SK-N-SH (cell line): ENCODE data around the gene RAP1GAP. TPM values are rescaled to one million over a fixed set of nuclear protein-coding genes. Genes with fewer than 3 reads are reported as not detected.

Experiments used
- CTCF ChIA-PET: fragments of 300-600, 350-600 bp; formaldehyde crosslinking; extraction: SDS; loops from one replicate; lab custom pipeline; 2021; lab: Yijun Ruan, JAX
- POLR2A ChIA-PET: fragments of 350-600 bp; sonication (Branson Sonifier 250); formaldehyde crosslinking; extraction: SDS; loops from one replicate; lab custom pipeline; 2020; ENCODE audit warnings: antibody characterized with exemption, inconsistent platforms; lab: Yijun Ruan, JAX
- DNase-seq: peaks from one replicate; pipeline ENCODE4 v3.0.0; 2012
- H2AFZ ChIP-seq: fragments of 200-600 bp; sonication (generic); 2 replicates; pipeline ENCODE4 v1.8.1; 2016; ENCODE audit warnings: antibody characterized with exemption, mild to moderate bottlenecking, low read depth
- H3F3A ChIP-seq: fragments of 200-600 bp; sonication (generic); replicated peaks from 2 replicates; pipeline ENCODE3; 2016; ENCODE audit warnings: antibody characterized with exemption, mild to moderate bottlenecking; ENCODE audit not compliant: insufficient read depth
- H3K27ac ChIP-seq, 2 experiments: fragments of 200-500 bp in 1 of 2; fragments of 200-600 bp in 1 of 2; sonication (Bioruptor generic) in 1 of 2; sonication (generic), shearing (Covaris generic) in 1 of 2; 2 replicates each; pipeline versions ENCODE4 v1.5.1 to v1.6.1; 2014 to 2016; ENCODE audit warnings: low read depth in 2 of 2, inconsistent platforms in 1 of 2, low read length in 1 of 2, mild to moderate bottlenecking in 1 of 2, mixed read lengths in 1 of 2
- H3K27me3 ChIP-seq: fragments of 200-600 bp; sonication (generic), shearing (Covaris generic); 2 replicates; pipeline ENCODE4 v1.6.1; 2016; ENCODE audit warnings: mixed run types; ENCODE audit not compliant: insufficient read depth
- H3K36me3 ChIP-seq, 2 experiments: fragments of 200-500 bp in 1 of 2; fragments of 200-600 bp in 1 of 2; sonication (Bioruptor generic) in 1 of 2; sonication (generic) in 1 of 2; replicated peaks in 1 of 2; 2 replicates each; pipeline versions ENCODE3 to v1.5.1; 2014 to 2016; ENCODE audit warnings: low read length in 1 of 2, mild to moderate bottlenecking in 1 of 2; ENCODE audit not compliant: insufficient read depth in 2 of 2, control insufficient read depth in 1 of 2
- H3K4me1 ChIP-seq, 2 experiments: fragments of 200-500 bp in 1 of 2; fragments of 200-600 bp in 1 of 2; sonication (Bioruptor generic) in 1 of 2; sonication (generic), shearing (Covaris generic) in 1 of 2; 2 replicates each; pipeline versions ENCODE4 v1.5.1 to v1.6.1; 2014 to 2016; ENCODE audit warnings: low read depth in 1 of 2, low read length in 1 of 2, mixed run types in 1 of 2; ENCODE audit not compliant: insufficient read depth in 2 of 2, control insufficient read depth in 1 of 2
- H3K4me2 ChIP-seq: fragments of 200-600 bp; sonication (generic), shearing (Covaris generic); 2 replicates; pipeline ENCODE4 v1.6.1; 2017; ENCODE audit warnings: mixed run types
- H3K4me3 ChIP-seq, 2 experiments: fragments of 200-500 bp in 1 of 2; fragments of 200-600 bp in 1 of 2; sonication (Bioruptor generic) in 1 of 2; sonication (generic), shearing (Covaris generic) in 1 of 2; 2 replicates each; pipeline versions ENCODE4 v1.5.1 to v1.8.1; 2014 to 2016; ENCODE audit warnings: low read depth in 2 of 2, inconsistent platforms in 1 of 2, low read length in 1 of 2, mild to moderate bottlenecking in 1 of 2, mixed read lengths in 1 of 2, moderate library complexity in 1 of 2
- H3K79me2 ChIP-seq: fragments of 200-600 bp; sonication (generic); 2 replicates; pipeline ENCODE4 v1.8.1; 2017; ENCODE audit warnings: mild to moderate bottlenecking; ENCODE audit not compliant: insufficient read depth
- H3K9ac ChIP-seq: fragments of 200-600 bp; sonication (generic); 2 replicates; pipeline ENCODE4 v1.6.1; 2017; ENCODE audit warnings: mixed run types
- H3K9me2 ChIP-seq: fragments of 200-600 bp; sonication (generic); 2 replicates; pipeline ENCODE4 v1.6.1; 2017; ENCODE audit warnings: mixed run types
- H3K9me3 ChIP-seq: fragments of 200-600 bp; sonication (generic); 2 replicates; pipeline ENCODE4 v1.6.1; 2017; ENCODE audit warnings: mixed run types, mild to moderate bottlenecking, moderate library complexity
- H4K20me1 ChIP-seq: fragments of 200-600 bp; sonication (generic); 2 replicates; pipeline ENCODE4 v1.6.1; 2017; ENCODE audit warnings: mild to moderate bottlenecking, mixed run types; ENCODE audit not compliant: insufficient read depth
- CHD2 ChIP-seq: fragments of 150-350 bp; IDR thresholded peaks from 2 replicates; pipeline ENCODE4 v1.6.1; 2018; ENCODE audit warnings: low read length; ENCODE audit not compliant: partially characterized antibody
- EP300 ChIP-seq, 2 experiments: IDR thresholded peaks; 2 replicates each; pipeline versions ENCODE4 v1.4.0 to v1.6.1; 2012; ENCODE audit warnings: borderline replicate concordance in 1 of 2, low read depth in 1 of 2, low read length in 1 of 2
- FOXJ3 ChIP-seq: sonication (generic); formaldehyde crosslinking; IDR thresholded peaks from 2 replicates; pipeline ENCODE4 v1.5.1; 2020; ENCODE audit warnings: mild to moderate bottlenecking, missing genetic modification reagents
- GATA2 ChIP-seq: sonication (generic); formaldehyde crosslinking; IDR thresholded peaks from 2 replicates; pipeline ENCODE4 v1.5.0; 2020; ENCODE audit warnings: mild to moderate bottlenecking, missing genetic modification reagents
- MEF2A ChIP-seq: IDR thresholded peaks from 2 replicates; pipeline ENCODE4 v1.4.0; 2012; ENCODE audit warnings: low read depth, borderline replicate concordance
- MXI1 ChIP-seq: IDR thresholded peaks from 2 replicates; pipeline ENCODE4 v1.6.1; 2012; ENCODE audit warnings: mild to moderate bottlenecking, low read depth, low read length, improper control_type of control experiment
- NRF1 ChIP-seq: IDR thresholded peaks from 2 replicates; pipeline ENCODE4 v1.6.1; 2012; ENCODE audit warnings: low read depth, mild to moderate bottlenecking, low read length
- RAD21 ChIP-seq: IDR thresholded peaks from 2 replicates; pipeline ENCODE4 v1.6.1; 2012; ENCODE audit warnings: mild to moderate bottlenecking, low read length
- RCOR1 ChIP-seq: fragments of 150-350 bp; IDR thresholded peaks from 2 replicates; pipeline ENCODE4 v1.6.1; 2017; ENCODE audit warnings: antibody characterized with exemption, low read length
- RFX5 ChIP-seq: IDR thresholded peaks from 2 replicates; pipeline ENCODE4 v1.6.1; 2012; ENCODE audit warnings: mild to moderate bottlenecking, improper control_type of control experiment, low read length
- SIN3A ChIP-seq: IDR thresholded peaks from 2 replicates; pipeline ENCODE4 v1.6.1; 2012; ENCODE audit warnings: low read depth, mild to moderate bottlenecking, low read length, moderate library complexity, borderline replicate concordance
- SMC3 ChIP-seq: IDR thresholded peaks from 2 replicates; pipeline ENCODE4 v1.6.1; 2012; ENCODE audit warnings: low read depth, low read length, improper control_type of control experiment
- TEAD4 ChIP-seq: IDR thresholded peaks from 2 replicates; pipeline ENCODE4 v1.4.0; 2012; ENCODE audit warnings: mild to moderate bottlenecking, borderline replicate concordance; ENCODE audit not compliant: insufficient read depth
- YY1 ChIP-seq: IDR thresholded peaks from 2 replicates; pipeline ENCODE4 v1.4.0; 2012; ENCODE audit warnings: low read depth, mild to moderate bottlenecking
- WGBS: methylation state at CpG from one replicate; pipeline ENCODE4 v1.1.6; 2017; ENCODE audit warnings: low lambda C conversion rate; 5-methylcytosine and 5-hydroxymethylcytosine counted together
- polyA plus RNA-seq, 3 experiments: library from polyadenylated mRNA; depleted of rRNA; stranded (reverse); fragments of >200 nt; gene quantifications; 2 replicates each; pipeline ENCODE4 v1.2.3, GENCODE V29; 2012
- TF ChIP-seq, protein P1 (sequence below): IDR thresholded peaks from 2 replicates; pipeline ENCODE4 v1.4.0; 2012; ENCODE audit warnings: low read depth
- TF ChIP-seq, protein P2 (sequence below): IDR thresholded peaks from 2 replicates; pipeline ENCODE4 v1.6.1; 2012; ENCODE audit warnings: mild to moderate bottlenecking, low read depth, low read length, moderate library complexity
- TF ChIP-seq, protein P3 (sequence below): fragments of 150-350 bp; IDR thresholded peaks from 2 replicates; pipeline ENCODE4 v1.6.1; 2017; ENCODE audit warnings: antibody characterized with exemption, low read length, low read depth, borderline replicate concordance

RAP1GAP gene
- polyA plus RNA-seq, 1 of the 3 experiments (the other 2 are of a cell fraction), result 0.99 TPM

DNA sequence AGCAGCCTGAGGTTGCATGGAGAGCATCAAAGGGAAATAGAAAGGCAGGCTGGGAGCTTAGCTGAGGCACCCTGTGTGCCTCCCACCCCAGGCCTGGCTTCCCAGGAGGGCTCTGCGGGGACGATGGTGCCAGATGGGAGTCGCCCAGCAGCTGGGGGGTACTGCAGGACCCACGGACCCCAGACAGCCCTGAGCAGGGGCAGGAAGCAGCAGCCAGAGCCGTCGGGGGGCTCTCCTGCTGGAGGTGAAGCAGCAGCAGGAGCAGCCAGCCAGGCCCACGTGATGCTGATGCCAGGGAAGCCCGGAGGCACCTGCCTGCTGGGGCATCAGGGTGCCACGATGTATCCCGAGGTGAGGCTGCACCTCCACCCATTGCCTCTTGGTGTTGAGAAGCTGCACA lies 20.4 kb downstream of the RAP1GAP start:
- Histone ChIP-seq H3F3A (no peaks in the 10 kb centered on the region), H3K4me2 (no peak overlapping the region), H3K79me2 (no peaks in the 10 kb centered on the region), H3K4me1 (peaks cover 0 to 11% of the 10 kb centered on the region in 2 experiments; a peak in 1 of 4 replicates), H3K27ac (no peak overlapping the region), H3K4me3 (no peak overlapping the region), H4K20me1 (no peaks in the 10 kb centered on the region), H3K9me2 (no peaks in the 10 kb centered on the region), H2AFZ (no peak overlapping the region), H3K27me3 (peaks cover 10% of the 10 kb centered on the region), H3K36me3 (no peaks in the 10 kb centered on the region), H3K9ac (no peak overlapping the region), H3K9me3 (no peaks in the 10 kb centered on the region)
- no peak for DNase-seq
- POLR2A ChIA-PET, result no interaction called here
- TF ChIP-seq MEF2A (no peak), MXI1 (no peak), TEAD4 (no peak), SMC3 (no peak), EP300 (IDR thresholded peaks at IDR 0.05; ENCODE audit: borderline replicate concordance in 1 of 2, low read depth in 1 of 2, low read length in 1 of 2) (no peak), NRF1 (no peak), FOXJ3 (CRISPR knock-in tag) (no peak), SIN3A (no peak), RAD21 (no peak), RCOR1 (no peak), CHD2 (no peak), YY1 (no peak), RFX5 (no peak), GATA2 (CRISPR knock-in tag) (no peak)
- TF ChIP-seq, protein P1, sequence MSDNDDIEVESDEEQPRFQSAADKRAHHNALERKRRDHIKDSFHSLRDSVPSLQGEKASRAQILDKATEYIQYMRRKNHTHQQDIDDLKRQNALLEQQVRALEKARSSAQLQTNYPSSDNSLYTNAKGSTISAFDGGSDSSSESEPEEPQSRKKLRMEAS, result no peak
- TF ChIP-seq, protein P2, sequence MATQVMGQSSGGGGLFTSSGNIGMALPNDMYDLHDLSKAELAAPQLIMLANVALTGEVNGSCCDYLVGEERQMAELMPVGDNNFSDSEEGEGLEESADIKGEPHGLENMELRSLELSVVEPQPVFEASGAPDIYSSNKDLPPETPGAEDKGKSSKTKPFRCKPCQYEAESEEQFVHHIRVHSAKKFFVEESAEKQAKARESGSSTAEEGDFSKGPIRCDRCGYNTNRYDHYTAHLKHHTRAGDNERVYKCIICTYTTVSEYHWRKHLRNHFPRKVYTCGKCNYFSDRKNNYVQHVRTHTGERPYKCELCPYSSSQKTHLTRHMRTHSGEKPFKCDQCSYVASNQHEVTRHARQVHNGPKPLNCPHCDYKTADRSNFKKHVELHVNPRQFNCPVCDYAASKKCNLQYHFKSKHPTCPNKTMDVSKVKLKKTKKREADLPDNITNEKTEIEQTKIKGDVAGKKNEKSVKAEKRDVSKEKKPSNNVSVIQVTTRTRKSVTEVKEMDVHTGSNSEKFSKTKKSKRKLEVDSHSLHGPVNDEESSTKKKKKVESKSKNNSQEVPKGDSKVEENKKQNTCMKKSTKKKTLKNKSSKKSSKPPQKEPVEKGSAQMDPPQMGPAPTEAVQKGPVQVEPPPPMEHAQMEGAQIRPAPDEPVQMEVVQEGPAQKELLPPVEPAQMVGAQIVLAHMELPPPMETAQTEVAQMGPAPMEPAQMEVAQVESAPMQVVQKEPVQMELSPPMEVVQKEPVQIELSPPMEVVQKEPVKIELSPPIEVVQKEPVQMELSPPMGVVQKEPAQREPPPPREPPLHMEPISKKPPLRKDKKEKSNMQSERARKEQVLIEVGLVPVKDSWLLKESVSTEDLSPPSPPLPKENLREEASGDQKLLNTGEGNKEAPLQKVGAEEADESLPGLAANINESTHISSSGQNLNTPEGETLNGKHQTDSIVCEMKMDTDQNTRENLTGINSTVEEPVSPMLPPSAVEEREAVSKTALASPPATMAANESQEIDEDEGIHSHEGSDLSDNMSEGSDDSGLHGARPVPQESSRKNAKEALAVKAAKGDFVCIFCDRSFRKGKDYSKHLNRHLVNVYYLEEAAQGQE, result no peak
- TF ChIP-seq, protein P3, sequence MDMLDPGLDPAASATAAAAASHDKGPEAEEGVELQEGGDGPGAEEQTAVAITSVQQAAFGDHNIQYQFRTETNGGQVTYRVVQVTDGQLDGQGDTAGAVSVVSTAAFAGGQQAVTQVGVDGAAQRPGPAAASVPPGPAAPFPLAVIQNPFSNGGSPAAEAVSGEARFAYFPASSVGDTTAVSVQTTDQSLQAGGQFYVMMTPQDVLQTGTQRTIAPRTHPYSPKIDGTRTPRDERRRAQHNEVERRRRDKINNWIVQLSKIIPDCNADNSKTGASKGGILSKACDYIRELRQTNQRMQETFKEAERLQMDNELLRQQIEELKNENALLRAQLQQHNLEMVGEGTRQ, result no peak
- CTCF ChIA-PET, result interaction anchor here (1.4 to 2.7 kb wide), 2 partner anchors 10 to 278 kb away, joined by 3 to 18 read pairs; no protein-coding TSS in a partner anchor
- WGBS, result 34% methylated on average over 4 of the region's 10 CpGs
